GM23248 (cell line): ENCODE measurements around the gene SLC19A1. TPM values are rescaled to one million over a fixed set of nuclear protein-coding genes. Genes with fewer than 3 reads are reported as not detected.

Experiments used
- DNase-seq: peaks from one replicate; pipeline ENCODE4 v3.0.0-alpha.2; 2015
- H2AFZ ChIP-seq: fragments of 200-600 bp; sonication (generic); 2 replicates; pipeline ENCODE4 v1.6.1; 2016; ENCODE audit warnings: antibody characterized with exemption
- H3F3A ChIP-seq: fragments of 200-600 bp; sonication (generic); 2 replicates; pipeline ENCODE4 v1.6.1; 2016; ENCODE audit warnings: mild to moderate bottlenecking, antibody characterized with exemption, mixed run types; ENCODE audit not compliant: insufficient read depth
- H3K27ac ChIP-seq: fragments of 200-600 bp; sonication (generic); 2 replicates; pipeline ENCODE4 v1.5.1; 2016; ENCODE audit warnings: mild to moderate bottlenecking
- H3K27me3 ChIP-seq: fragments of 200-600 bp; sonication (generic); replicated peaks from 2 replicates; pipeline ENCODE4 v1.6.1; 2016; ENCODE audit warnings: mild to moderate bottlenecking; ENCODE audit not compliant: insufficient read depth
- H3K36me3 ChIP-seq: fragments of 200-600 bp; sonication (generic); 2 replicates; pipeline ENCODE4 v1.6.1; 2016; ENCODE audit warnings: low read depth, mild to moderate bottlenecking
- H3K4me1 ChIP-seq: fragments of 200-600 bp; sonication (generic); 2 replicates; pipeline ENCODE4 v1.6.1; 2016; ENCODE audit warnings: mild to moderate bottlenecking; ENCODE audit not compliant: insufficient read depth
- H3K4me2 ChIP-seq: fragments of 200-600 bp; sonication (generic); one replicate; pipeline ENCODE4 v1.6.1; 2016; ENCODE audit warnings: mild to moderate bottlenecking; ENCODE audit not compliant: unreplicated experiment
- H3K4me3 ChIP-seq: fragments of 200-600 bp; sonication (generic); 2 replicates; pipeline ENCODE4 v1.5.1; 2016; ENCODE audit warnings: mild to moderate bottlenecking
- H3K79me2 ChIP-seq: fragments of 200-600 bp; sonication (generic); 2 replicates; pipeline ENCODE4 v1.6.1; 2016; ENCODE audit warnings: mild to moderate bottlenecking; ENCODE audit not compliant: insufficient read depth
- H3K9ac ChIP-seq: fragments of 200-600 bp; sonication (generic); 2 replicates; pipeline ENCODE4 v1.6.1; 2016; ENCODE audit warnings: mild to moderate bottlenecking
- H3K9me2 ChIP-seq: fragments of 200-600 bp; sonication (generic); 2 replicates; pipeline ENCODE4 v1.6.1; 2016; ENCODE audit warnings: mixed run types, mild to moderate bottlenecking, moderate library complexity; ENCODE audit not compliant: insufficient read depth
- H3K9me3 ChIP-seq: fragments of 200-600 bp; sonication (generic); one replicate; pipeline ENCODE4 v1.6.1; 2017; ENCODE audit warnings: low read depth
- H4K20me1 ChIP-seq: fragments of 200-600 bp; sonication (generic); 2 replicates; pipeline ENCODE4 v1.6.0; 2016; ENCODE audit not compliant: insufficient read depth
- EZH2 ChIP-seq: fragments of 200-600 bp; sonication (generic); IDR thresholded peaks from 2 replicates; pipeline ENCODE4 v1.6.1; 2018; ENCODE audit warnings: antibody characterized with exemption, mild to moderate bottlenecking; ENCODE audit not compliant: insufficient read depth, poor library complexity, severe bottlenecking
- EZH2phosphoT487 ChIP-seq: fragments of 200-600 bp; sonication (generic); IDR thresholded peaks from 2 replicates; pipeline ENCODE4 v1.6.1; 2018; ENCODE audit warnings: antibody characterized with exemption, moderate library complexity, mild to moderate bottlenecking, low read depth; ENCODE audit not compliant: insufficient read depth
- WGBS, 2 experiments: methylation state at CpG; one replicate each; pipeline ENCODE4 v1.1.6; 2015 to 2017; ENCODE audit warnings: low lambda C conversion rate in 2 of 2, low coverage in 1 of 2; ENCODE audit errors: missing lambda C conversion rate in 2 of 2; 5-methylcytosine and 5-hydroxymethylcytosine counted together
- in situ Hi-C: fragments of 300-500 bp; cut with MboI; formaldehyde crosslinking; loops from 2 replicates; pipeline ENCODE4 v1.15.0; 2020
- polyA plus RNA-seq: library from polyadenylated mRNA; unstranded; fragments of >200 nt; fragmentation: Nextera tagmentation; extraction: Ambion mirVana; gene quantifications from 2 replicates; pipeline ENCODE4 v1.2.1, GENCODE V29; 2016
- total RNA-seq: library from RNA; depleted of rRNA; stranded (reverse); fragments of >200 nt; shearing (Covaris generic); gene quantifications from 2 replicates; pipeline ENCODE4 v1.2.3, GENCODE V29; 2014

SLC19A1 gene
- total and polyA plus RNA-seq, 2 experiments from 2014 or later, result 7.8 to 8.4 TPM

DNA sequence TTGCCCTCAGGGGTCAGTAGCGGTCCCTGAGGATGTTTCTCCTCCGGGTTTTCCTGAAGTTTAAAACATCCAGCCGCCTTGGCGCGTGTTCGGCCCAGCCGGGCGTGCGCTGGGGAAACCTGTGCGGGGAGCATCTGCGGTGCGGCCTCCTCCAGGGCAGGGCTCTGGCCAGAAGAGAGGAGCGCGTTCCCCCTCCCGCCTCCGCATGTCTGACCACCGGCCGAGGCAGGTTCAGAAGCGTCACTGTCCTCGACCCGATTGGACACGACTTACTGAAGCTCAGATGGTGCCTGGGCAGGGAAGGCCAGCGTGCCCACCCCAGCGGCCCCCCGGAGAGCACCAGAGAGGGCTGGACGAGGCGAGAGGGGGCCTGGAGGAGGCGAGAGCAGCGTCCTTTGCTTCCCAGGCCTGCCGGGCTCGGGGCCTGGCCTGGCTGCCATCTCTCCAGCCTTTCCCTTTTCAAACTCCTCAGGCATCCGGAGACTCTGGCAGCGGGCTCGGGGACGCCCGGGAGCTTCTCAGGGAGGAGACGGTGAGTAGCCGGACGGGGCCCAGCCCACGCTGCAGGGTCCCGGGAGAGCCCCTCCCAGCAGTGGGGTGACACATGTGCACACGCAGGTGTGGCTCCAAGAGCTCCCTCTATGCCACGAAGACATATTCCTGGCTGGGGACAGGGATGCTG lies 67.1 kb downstream of the SLC19A1 start:
- DNase-seq, result no peak

DNA sequence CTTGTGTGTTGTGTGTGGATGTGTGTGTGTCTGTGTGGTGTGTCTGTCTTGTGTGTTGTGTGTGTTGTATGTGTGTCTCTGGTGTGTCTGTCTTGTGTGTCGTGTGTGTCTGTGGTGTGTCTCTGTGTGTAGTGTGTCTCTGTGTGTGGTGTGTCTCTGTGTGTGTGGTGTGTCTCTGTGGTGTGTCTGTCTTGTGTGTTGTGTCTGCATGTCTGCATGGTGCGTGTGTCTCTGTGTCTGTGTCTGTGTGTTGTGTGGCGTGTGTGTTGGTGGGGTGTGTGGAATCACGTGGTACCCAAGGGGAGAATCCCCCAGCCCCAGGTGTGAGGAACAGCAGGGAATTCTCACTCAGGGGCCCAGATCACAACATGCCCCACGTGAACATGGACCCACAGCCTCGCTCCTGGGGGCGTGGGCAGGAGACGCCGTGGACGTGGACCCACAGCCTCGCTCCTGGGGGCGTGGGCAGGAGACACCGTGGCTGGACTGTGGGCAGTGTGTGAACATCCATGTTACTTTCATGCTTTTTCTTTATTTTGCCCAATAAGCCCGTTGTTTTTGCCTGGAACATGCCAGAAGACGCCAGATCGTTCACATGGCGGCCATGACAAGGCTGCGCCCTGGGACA lies 67.8 kb downstream of the SLC19A1 start:
- H3K27me3 ChIP-seq, result no peaks in the 10 kb centered on the region
- H3K9me3 ChIP-seq, result no peaks in the 10 kb centered on the region
- TF ChIP-seq EZH2phosphoT487 (no peak), EZH2 (no peak)
- H2AFZ ChIP-seq, result no peak overlapping the region
- H3F3A ChIP-seq, result peaks cover 24% of the 10 kb centered on the region
- no peaks in the 10 kb centered on the region for H3K36me3 ChIP-seq
- no peak overlapping the region for H3K9ac ChIP-seq
- no peaks in the 10 kb centered on the region for H4K20me1 ChIP-seq
- no peak for DNase-seq
- no peak overlapping the region for H3K27ac ChIP-seq
- no peaks in the 10 kb centered on the region for H3K79me2 ChIP-seq
- H3K9me2 ChIP-seq, result no peaks in the 10 kb centered on the region
- H3K4me3 ChIP-seq, result no peak overlapping the region
- no peak overlapping the region for H3K4me2 ChIP-seq
- H3K4me1 ChIP-seq, result peaks cover 24% of the 10 kb centered on the region
- WGBS, 2 experiments, result 94% methylated on average over 18 of the region's 18 CpGs
- in situ Hi-C loops, result no loop called here

More for the DNA sequence above, 67.1 kb downstream of the SLC19A1 start:
- H3F3A ChIP-seq, result peaks cover 17% of the 10 kb centered on the region
- H3K9me2 ChIP-seq, result no peaks in the 10 kb centered on the region
- H3K9me3 ChIP-seq, result no peaks in the 10 kb centered on the region
- H3K9ac ChIP-seq, result no peak overlapping the region
- no peak overlapping the region for H3K4me3 ChIP-seq
- H3K79me2 ChIP-seq, result no peaks in the 10 kb centered on the region
- in situ Hi-C loops, result no loop called here
- peaks cover 18% of the 10 kb centered on the region for H3K4me1 ChIP-seq
- H3K27ac ChIP-seq, result no peak overlapping the region
- H3K4me2 ChIP-seq, result no peak overlapping the region
- no peak overlapping the region for H2AFZ ChIP-seq
- H3K36me3 ChIP-seq, result no peaks in the 10 kb centered on the region
- 91 to 92% methylated on average over 38 to 43 of the region's 43 CpGs for WGBS, 2 experiments
- H3K27me3 ChIP-seq, result no peaks in the 10 kb centered on the region
- TF ChIP-seq EZH2phosphoT487 (no peak), EZH2 (no peak)
- H4K20me1 ChIP-seq, result no peaks in the 10 kb centered on the region

DNA sequence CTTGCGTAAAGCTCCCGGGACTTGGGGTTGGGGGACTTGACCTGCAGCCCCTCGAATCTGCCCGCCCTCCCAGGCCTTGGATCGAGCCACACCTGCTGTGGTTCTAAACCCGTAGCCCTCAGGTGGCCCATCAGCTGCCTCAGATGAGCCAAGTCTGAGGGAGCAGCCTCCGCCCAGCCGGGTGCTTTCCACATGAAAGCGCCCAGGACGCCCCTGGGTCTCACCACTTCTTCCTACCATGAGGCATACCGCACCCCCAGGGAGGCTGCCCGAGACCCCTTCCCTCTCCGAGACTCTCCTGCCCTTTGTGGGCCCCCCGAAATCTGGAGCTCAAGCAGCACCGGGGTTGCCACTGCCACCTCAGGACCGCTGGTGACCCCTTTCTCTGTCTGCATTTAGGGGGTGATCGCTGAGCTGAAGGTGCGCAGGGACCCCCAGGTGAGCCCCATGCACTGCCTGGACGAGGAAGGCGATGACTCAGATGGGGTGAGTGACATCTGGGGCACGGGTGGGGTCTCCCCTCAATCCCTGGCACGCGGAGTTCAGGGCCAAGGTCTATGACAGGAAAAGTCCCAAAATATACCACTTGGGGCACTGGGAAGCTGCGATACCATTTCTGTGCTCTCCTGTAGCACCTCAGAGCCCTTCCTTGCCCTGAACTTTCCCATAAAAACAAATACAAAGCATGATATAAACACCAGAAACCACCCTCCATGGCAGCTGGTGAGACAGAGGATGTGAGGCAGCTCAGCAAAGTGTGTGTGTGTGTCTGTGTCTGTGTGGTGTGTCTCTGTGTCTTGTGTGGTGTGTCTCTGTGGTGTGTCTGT lies 68.5 kb downstream of the SLC19A1 start:
- no peaks in the 10 kb centered on the region for H3K79me2 ChIP-seq
- peaks cover 24% of the 10 kb centered on the region for H3K4me1 ChIP-seq
- no peak overlapping the region for H3K27ac ChIP-seq
- H3K4me3 ChIP-seq, result no peak overlapping the region
- in situ Hi-C loops, result no loop called here
- H3K27me3 ChIP-seq, result no peaks in the 10 kb centered on the region
- peak; percentile 19 for DNase-seq
- no peaks in the 10 kb centered on the region for H3K36me3 ChIP-seq
- 90 to 92% methylated on average over 18 to 24 of the region's 24 CpGs for WGBS, 2 experiments
- no peaks in the 10 kb centered on the region for H3K9me2 ChIP-seq
- H3F3A ChIP-seq, result peaks cover 24% of the 10 kb centered on the region
- no peak overlapping the region for H3K4me2 ChIP-seq
- no peak overlapping the region for H3K9ac ChIP-seq
- no peaks in the 10 kb centered on the region for H4K20me1 ChIP-seq
- no peak overlapping the region for H2AFZ ChIP-seq
- TF ChIP-seq EZH2phosphoT487 (no peak), EZH2 (no peak)
- no peaks in the 10 kb centered on the region for H3K9me3 ChIP-seq

DNA sequence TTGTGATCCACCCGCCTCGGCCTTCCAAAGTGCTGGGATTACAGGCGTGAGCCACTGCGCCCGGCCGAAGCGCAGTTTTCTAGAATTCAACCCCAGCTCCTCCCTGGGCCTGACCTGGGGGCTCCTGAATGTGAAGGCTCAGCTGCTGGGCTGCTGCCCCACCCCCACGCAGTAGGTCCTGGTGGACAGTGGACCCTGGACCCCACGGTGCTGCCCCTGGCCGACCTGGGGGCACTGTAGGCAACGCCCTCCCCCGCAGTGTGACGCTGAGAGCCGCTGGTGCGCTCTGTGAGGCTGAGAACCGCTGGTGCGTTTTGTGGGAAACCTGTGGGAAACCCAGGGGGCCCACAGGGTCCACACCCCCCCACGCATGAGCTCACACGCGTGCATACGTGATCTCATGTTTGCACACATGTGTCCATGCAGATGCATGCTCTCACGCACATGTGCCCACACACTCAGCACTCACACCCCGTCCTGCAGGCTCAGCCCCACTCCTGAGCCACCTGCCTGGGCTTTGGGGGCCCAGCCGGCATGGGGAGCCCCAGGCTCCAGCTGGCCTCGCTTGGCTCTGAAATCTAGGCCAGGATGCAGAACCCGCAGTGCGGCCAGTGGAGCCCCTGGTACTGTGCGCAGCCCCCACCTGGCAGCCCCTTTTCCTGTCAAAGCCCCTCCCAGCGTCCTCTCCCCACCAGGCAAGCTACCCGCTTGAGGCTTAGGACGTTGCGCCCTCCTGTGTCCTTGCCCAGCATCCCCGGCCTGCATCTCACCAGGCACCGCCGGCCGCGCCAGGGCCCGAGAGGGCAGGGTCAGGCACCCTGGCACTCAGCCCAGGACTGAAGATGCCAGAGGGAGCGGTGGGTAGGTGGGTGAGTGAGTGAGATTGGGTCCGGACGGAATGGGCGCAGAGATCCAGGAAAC lies 69.5 kb downstream of the SLC19A1 start:
- Histone ChIP-seq H2AFZ (no peak overlapping the region), H3K79me2 (no peaks in the 10 kb centered on the region), H3K27ac (no peak overlapping the region), H3K9ac (no peak overlapping the region), H4K20me1 (no peaks in the 10 kb centered on the region), H3K9me2 (no peaks in the 10 kb centered on the region), H3F3A (peaks cover 24% of the 10 kb centered on the region), H3K4me3 (no peak overlapping the region), H3K9me3 (no peaks in the 10 kb centered on the region), H3K4me2 (no peak overlapping the region), H3K4me1 (peaks cover 24% of the 10 kb centered on the region), H3K36me3 (no peaks in the 10 kb centered on the region), H3K27me3 (no peaks in the 10 kb centered on the region)
- TF ChIP-seq EZH2phosphoT487 (no peak), EZH2 (no peak)
- no peak for DNase-seq
- in situ Hi-C loops, result no loop called here
- 95% methylated on average over 41 to 42 of the region's 42 CpGs for WGBS, 2 experiments
